ENCODE measurements around the gene SFMBT1. TPM values are rescaled to one million over a fixed set of nuclear protein-coding genes. Genes with fewer than 3 reads are reported as not detected.

Gene SFMBT1
- total and polyA plus RNA-seq, 9 of the 15 experiments (the other 6 are each of a cell fraction or from before 2014, with no cell fraction given) = 0.76 to 6.6 (median 3.6) TPM

GRCh38 chr3:53011324-53011723 lies 34.5 kb downstream of the SFMBT1 start (continued):
- TF ChIP-seq, protein P1, sequence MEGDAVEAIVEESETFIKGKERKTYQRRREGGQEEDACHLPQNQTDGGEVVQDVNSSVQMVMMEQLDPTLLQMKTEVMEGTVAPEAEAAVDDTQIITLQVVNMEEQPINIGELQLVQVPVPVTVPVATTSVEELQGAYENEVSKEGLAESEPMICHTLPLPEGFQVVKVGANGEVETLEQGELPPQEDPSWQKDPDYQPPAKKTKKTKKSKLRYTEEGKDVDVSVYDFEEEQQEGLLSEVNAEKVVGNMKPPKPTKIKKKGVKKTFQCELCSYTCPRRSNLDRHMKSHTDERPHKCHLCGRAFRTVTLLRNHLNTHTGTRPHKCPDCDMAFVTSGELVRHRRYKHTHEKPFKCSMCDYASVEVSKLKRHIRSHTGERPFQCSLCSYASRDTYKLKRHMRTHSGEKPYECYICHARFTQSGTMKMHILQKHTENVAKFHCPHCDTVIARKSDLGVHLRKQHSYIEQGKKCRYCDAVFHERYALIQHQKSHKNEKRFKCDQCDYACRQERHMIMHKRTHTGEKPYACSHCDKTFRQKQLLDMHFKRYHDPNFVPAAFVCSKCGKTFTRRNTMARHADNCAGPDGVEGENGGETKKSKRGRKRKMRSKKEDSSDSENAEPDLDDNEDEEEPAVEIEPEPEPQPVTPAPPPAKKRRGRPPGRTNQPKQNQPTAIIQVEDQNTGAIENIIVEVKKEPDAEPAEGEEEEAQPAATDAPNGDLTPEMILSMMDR (IDR thresholded peaks at IDR 0.05 in 2 of 3, conservative IDR thresholded peaks at IDR 0.05 in 1 of 3; ENCODE audit: insufficient read depth in 2 of 3, low read depth in 1 of 3, low read length in 3 of 3) = no peak

DNA sequence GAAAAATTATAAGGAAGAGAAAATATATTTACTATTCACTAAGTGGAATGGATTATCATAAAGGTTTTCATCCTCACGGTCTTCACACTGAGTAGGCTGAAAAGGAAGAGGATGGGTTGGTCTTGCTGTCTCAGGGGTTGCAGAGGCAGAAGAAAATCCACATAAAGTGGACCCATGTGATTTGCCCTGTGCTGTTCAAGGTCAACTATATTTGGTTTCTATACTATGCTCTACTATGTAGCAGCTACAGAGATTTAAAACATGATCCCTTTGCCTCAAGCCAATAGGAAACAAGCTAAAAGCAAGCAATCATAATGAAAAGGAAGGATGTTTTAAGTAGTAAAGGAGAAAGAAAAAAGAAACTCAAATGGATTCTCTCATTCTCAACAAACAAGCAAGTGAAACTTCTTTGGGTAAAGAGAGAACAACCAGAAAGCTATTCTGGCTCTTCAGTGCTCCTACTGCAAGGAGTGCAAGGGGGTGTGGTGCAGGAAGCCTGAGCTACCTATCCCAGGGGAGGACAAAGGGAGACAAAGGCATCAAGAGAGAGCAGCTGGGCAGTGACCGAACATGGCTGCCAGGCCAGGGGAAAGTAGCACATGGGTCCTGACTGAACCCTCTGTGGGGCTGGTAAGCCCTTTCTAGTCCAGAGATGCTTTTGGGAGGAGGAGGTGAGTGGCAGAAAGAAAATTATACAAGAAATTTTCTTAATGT lies 35.9 kb downstream of the SFMBT1 start:
- ChIA-PET CTCF (ENCODE audit: low intra/inter-chr PET ratio) (no interaction called here), POLR2A (interaction anchor here (0.8 to 1.0 kb wide), 2 partner anchors 11 to 472 kb away, joined by 3 read pairs; no protein-coding TSS in a partner anchor)
- no peak for DNase-seq (ENCODE audit: extremely low read depth in 1 of 4, low spot score in 3 of 4)
- 44% methylated on average over 2 of the region's 2 CpGs for WGBS (ENCODE audit: insufficient coverage, low coverage, missing lambda C conversion rate)
- no peak overlapping the region for H2AFZ ChIP-seq (ENCODE audit: low read depth, low read length)
- H3K9me3 ChIP-seq (replicated peaks; ENCODE audit: control insufficient read depth, insufficient read depth, low read depth, low read length) = no peaks in the 10 kb centered on the region
- no peaks in the 10 kb centered on the region for H3K9me1 ChIP-seq (ENCODE audit: control insufficient read depth, insufficient read depth, low read length)
- no peak overlapping the region for H3K27ac ChIP-seq (ENCODE audit: extremely low read depth, low read depth, low read length)
- ATAC-seq = no peak
- intact Hi-C loops (cut with micrococcal nuclease) = no loop called here
- no peak overlapping the region for H3K9ac ChIP-seq (ENCODE audit: insufficient read depth in 1 of 2, low read depth in 2 of 2, low read length in 2 of 2)
- H3K4me1 ChIP-seq (replicated peaks in 1 of 2; ENCODE audit: control insufficient read depth in 2 of 2, insufficient read depth in 2 of 2, low read length in 2 of 2) = no peaks in the 10 kb centered on the region
- no peaks in the 10 kb centered on the region for H3K36me3 ChIP-seq (ENCODE audit: control insufficient read depth, insufficient read depth, low read length)
- in situ Hi-C loops (cut with MboI) = no loop called here
- no peak overlapping the region for H3K4me2 ChIP-seq (ENCODE audit: insufficient read depth, low read length)
- BruUV-seq (replicated peaks) = no TSS peak
- no peaks in the 10 kb centered on the region for H4K20me1 ChIP-seq (replicated peaks; ENCODE audit: control insufficient read depth, insufficient read depth, low read length)
- H3K4me3 ChIP-seq = no peak overlapping the region
- TF ChIP-seq ZNF316 (IDR thresholded peaks at IDR 0.05) (no peak), SREBF2 (CRISPR knock-in tag; IDR thresholded peaks at IDR 0.05) (no peak), MBD2 (IDR thresholded peaks at IDR 0.05; ENCODE audit: borderline replicate concordance, low read depth) (no peak), E2F6 (IDR thresholded peaks at IDR 0.05; ENCODE audit: borderline replicate concordance in 1 of 2, extremely low read depth in 1 of 2, insufficient read depth in 1 of 2, insufficient read length in 1 of 2, low read depth in 1 of 2, low read length in 1 of 2, poor library complexity in 1 of 2, severe bottlenecking in 1 of 2) (no peak), RFX1 (IDR thresholded peaks at IDR 0.05) (no peak), CCNT2 (IDR thresholded peaks at IDR 0.05; ENCODE audit: borderline replicate concordance, extremely low read depth, insufficient read length, low read depth, low read length) (no peak), ZNF3 (CRISPR knock-in tag; IDR thresholded peaks at IDR 0.05) (no peak), WHSC1 (IDR thresholded peaks at IDR 0.05; ENCODE audit: low read length) (no peak), ZNF232 (CRISPR knock-in tag; IDR thresholded peaks at IDR 0.05) (no peak), HDGF (IDR thresholded peaks at IDR 0.05) (no peak), NCOA1 (IDR thresholded peaks at IDR 0.05; ENCODE audit: low read depth) (no peak), HDAC3 (IDR thresholded peaks at IDR 0.05; ENCODE audit: borderline replicate concordance, partially characterized antibody) (no peak), CBX2 (IDR thresholded peaks at IDR 0.05; ENCODE audit: insufficient read depth, low read length, poor library complexity, severe bottlenecking) (no peak)
- TF ChIP-seq, protein P2, sequence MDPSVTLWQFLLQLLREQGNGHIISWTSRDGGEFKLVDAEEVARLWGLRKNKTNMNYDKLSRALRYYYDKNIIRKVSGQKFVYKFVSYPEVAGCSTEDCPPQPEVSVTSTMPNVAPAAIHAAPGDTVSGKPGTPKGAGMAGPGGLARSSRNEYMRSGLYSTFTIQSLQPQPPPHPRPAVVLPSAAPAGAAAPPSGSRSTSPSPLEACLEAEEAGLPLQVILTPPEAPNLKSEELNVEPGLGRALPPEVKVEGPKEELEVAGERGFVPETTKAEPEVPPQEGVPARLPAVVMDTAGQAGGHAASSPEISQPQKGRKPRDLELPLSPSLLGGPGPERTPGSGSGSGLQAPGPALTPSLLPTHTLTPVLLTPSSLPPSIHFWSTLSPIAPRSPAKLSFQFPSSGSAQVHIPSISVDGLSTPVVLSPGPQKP (CRISPR knock-in tag; IDR thresholded peaks at IDR 0.05) = no peak
- FAIRE-seq = no peak
- H3K79me2 ChIP-seq (ENCODE audit: control insufficient read depth, insufficient read depth, low read length) = no peaks in the 10 kb centered on the region
- no peaks in the 10 kb centered on the region for H3K27me3 ChIP-seq (ENCODE audit: control insufficient read depth in 2 of 2, insufficient read depth in 2 of 2, low read length in 2 of 2)

Measured in K562 (cell line).